T-helper 2 cell treated with Interferon-gamma antibody and Interleukin-4, amounts not matched to agents 100 ng/mL and 5 ng/mL, for 36 hours (primary cell): ENCODE measurements around the gene TMED1. TPM values are rescaled to one million over a fixed set of nuclear protein-coding genes. Genes with fewer than 3 reads are reported as not detected.
"Not testable (repeated sequence)": the region's sequence is repeated elsewhere in the genome, so short reads cannot be mapped to it uniquely, and the experiment has no call there.

Experiments used
- intact Hi-C: fragments of 100-400 bp; cut with micrococcal nuclease; formaldehyde crosslinking; loops from one replicate; pipeline ENCODE4 v1.15.1; 2023
- total RNA-seq: library from RNA; stranded (reverse); gene quantifications from 2 replicates; pipeline ENCODE4 v1.2.3, GENCODE V29; 2022

The TMED1 gene
- total RNA-seq, 1 donor from 2014 or later = 12.8 TPM

DNA sequence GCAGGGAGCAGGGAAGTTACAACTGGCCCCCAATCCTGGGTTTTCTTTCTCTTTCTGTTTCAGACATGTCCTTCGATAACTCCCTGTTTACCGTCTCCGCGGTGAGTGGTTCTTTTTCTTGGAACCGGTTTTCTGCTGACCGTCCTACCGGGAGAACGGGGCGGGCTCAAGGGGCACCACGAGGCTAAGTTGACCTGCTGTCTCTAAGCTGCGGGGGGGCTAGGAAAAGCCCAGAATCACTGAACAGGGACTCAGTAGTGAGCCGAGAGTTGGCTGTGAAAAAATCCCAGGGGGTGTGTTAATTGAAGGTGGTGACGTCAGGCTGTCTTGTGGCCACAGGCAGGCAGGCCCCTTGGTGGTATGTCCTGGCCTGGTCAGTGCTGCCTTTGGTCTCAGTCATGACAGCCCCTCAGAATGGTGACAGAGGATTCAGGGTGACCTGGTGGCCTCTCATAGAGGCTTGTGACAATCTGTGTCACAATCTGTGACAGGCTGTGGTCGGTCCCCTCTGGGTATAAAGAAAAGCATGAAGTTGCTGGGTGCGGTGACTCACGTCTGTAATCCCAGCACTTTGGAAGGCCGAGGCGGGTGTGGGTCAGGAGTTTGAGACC, 27.2 kb upstream of the TMED1 start:
- intact Hi-C loops = no loop called here

DNA sequence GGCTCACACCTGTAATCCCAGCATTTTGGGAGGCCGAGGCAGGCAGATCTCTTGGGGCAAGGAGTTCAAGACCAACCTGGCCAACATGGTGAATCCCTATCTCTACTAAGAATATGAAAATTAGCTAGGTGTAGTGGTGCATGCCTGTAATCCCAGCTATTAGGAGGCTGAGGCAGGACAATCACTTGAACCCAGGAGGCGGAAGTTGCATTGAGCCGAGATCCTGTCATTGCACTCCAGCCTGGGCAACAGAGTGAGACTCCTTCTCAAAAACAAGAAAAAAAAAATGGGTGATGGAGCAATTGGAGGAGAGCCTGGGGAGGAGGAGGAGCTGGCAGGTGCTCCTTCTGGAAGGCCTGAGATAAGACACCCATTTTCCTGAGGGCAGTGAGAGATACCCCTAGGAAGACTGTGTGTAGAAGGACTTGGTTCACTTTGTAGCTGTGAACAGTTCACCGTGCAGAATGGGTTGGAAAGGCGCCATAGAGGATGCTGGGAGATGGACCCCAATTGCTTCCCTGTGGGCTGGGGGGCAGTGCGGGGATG, 26.6 kb upstream of the TMED1 start:
- intact Hi-C loops = no loop called here

GRCh38 chr19:10861103-10861651, 25.2 kb upstream of the TMED1 start:
- intact Hi-C loops = no loop called here

- intact Hi-C loops = no loop called here
Observed at GRCh38 chr19:10858204-10858828, 22.3 kb upstream of the TMED1 start.

- intact Hi-C loops = not testable (repeated sequence)
Observed at GRCh38 chr19:10856899-10857298, 20.9 kb upstream of the TMED1 start.

DNA sequence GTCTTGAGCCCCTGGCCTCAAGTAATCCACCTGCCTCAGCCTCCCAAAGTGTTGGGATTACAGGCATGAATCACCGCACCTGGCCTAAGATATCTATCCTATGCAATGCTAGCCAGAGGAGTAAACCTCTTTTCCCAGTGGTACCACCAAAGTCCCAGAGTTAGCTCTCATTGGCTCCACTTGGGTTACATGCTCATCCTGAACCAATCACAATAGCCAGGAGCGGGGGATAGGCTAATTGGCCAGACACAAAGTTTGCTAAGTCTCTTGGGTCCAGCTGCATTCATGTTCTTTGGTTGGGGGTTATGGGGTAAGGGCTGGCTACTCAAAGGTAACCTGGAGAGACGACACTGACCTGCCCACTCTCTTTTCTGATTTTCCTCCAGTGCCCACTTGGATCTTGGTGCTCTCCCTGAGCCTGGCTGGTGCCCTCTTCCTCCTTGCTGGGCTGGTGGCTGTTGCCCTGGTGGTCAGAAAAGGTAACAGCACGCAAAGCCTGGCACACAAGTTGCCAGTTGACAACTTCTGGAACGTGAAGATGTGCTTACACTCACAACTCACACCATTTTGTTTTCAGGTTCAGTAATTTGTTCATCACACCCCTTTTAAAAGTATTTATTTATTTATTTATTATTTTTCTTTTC, 20.0 kb upstream of the TMED1 start:
- intact Hi-C loops = no loop called here

GRCh38 chr19:10854350-10855089, 18.5 kb upstream of the TMED1 start:
- intact Hi-C loops = no loop called here

GRCh38 chr19:10852941-10853340, 16.9 kb upstream of the TMED1 start:
- intact Hi-C loops = no loop called here

GRCh38 chr19:10852098-10852800, 16.2 kb upstream of the TMED1 start:
- intact Hi-C loops = no loop called here

DNA sequence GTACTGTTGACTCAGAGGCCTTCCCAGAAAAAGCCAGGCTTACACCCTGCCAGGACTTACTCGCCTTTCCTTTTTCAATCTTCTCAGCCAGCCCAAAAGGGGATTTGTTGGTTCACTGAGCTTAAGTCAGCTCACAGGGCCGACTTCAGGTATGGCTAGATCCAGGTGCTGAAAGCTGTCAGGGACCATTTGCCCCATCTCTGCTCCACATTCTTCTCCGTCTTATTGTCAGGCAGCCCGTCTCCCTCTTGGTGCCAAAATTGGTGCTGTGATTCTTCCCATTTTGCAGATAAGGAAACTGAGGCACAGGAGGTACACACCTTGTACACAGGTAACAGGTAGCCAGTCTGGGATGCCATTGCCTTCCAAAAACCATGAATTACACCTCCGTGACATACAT, 14.6 kb upstream of the TMED1 start:
- intact Hi-C loops = no loop called here

GRCh38 chr19:10848230-10848856, 12.3 kb upstream of the TMED1 start, which contains the start of gene C19orf38:
Gene C19orf38, plus strand, starts transcription at chr19:10848415. Its CDS starts 94 bp downstream, at chr19:10848509.
- intact Hi-C loops = no loop called here

DNA sequence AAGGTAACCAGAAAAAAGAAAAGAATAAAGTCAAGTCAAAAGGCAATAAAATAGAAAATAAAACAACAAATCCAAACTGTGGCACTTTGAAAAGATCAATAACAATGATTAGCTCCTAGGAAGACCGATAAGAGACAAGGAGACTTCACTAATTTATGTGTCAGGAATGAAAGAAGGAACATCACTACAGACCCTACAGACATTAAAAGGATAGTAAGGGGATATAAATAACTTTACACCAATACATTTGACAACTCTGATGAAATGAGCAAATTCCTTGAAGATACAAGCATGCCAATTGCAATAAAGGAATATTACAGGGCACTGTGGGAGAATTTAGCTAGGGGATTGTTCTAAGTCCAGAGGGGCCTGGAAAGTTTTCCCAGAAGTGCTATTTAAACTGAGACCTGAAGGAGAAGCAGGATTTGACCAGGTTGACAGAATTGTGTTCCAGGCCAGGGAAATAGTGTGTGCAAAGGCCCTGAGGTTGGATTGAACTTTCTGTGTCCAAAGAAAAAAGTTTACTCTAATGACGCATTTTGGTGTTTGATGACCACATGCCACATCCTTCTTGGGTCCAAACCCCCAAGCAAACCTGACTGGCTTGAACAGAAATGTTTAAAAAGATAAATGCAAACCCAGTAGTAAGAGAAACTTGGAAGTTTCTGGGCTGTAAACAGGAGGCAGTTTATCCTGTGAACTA, 10.6 kb upstream of the TMED1 start:
- intact Hi-C loops = no loop called here

GRCh38 chr19:10842788-10843187, 6.8 kb upstream of the TMED1 start:
- intact Hi-C loops = no loop called here

DNA sequence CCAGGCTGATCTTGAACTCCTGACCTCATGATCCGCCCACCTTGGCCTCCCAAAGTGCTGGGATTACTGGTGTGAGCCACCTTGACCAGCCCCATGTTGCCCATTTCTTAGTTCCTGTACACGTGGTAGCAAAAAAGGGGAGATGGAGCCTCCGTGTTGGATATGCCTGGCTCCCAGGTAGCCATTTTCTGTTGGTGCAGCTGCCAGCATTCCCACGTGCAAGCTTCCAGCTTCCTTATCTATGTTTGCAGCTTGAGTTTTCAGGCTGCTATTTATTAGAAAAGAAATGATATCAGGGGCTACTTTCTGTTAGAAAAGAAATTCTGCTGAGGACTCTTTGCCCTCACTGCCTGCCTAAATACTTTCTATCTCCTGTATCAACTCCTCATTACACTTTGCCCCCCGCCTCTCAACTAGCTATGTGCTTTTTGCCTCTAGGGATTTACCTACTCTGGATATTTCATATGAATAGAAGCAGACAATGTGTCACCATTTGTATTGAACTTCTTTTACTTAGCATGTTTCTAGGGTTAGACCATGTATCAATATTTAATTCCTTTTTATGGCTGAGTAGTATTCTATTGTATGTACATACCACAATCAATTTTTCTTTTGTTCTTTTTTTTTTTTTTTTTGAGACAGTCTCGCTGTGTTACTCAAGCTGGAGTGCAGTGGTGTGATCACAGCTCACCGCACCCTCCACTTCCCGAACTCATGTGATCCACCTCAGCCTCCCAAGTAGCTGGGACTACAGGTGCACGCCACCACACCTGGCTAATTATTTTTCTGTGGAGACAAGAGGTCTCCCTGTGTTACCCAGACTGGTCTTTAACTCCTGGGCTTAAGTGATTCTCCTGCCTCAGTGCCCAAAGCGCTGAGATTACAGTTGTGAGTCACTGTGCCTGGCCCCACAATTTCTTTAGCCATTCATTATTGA, 3.4 kb upstream of the TMED1 start:
- intact Hi-C loops = no loop called here

- intact Hi-C loops = no loop called here
Observed at GRCh38 chr19:10838377-10838776, 2.4 kb upstream of the TMED1 start.

DNA sequence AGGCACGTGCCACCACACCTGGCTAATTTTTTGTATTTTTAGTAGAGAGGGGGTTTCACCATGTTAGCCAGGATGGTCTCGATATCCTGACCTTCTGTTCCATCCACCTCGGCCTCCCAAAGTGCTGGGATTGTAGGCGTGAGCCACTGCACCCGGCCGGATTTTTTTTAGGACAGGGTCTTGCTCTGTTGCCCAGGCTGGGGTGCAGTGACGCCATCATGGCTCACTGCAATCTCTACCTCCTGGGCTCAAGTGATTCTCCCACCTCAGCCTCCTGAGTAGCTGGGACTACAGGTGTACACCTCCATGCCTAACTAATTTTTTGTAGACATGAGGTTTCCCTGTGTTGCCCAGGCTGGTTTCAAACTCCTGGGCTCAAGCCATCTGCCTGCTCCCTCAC, 1.6 kb upstream of the TMED1 start:
- intact Hi-C loops = not testable (repeated sequence)

DNA sequence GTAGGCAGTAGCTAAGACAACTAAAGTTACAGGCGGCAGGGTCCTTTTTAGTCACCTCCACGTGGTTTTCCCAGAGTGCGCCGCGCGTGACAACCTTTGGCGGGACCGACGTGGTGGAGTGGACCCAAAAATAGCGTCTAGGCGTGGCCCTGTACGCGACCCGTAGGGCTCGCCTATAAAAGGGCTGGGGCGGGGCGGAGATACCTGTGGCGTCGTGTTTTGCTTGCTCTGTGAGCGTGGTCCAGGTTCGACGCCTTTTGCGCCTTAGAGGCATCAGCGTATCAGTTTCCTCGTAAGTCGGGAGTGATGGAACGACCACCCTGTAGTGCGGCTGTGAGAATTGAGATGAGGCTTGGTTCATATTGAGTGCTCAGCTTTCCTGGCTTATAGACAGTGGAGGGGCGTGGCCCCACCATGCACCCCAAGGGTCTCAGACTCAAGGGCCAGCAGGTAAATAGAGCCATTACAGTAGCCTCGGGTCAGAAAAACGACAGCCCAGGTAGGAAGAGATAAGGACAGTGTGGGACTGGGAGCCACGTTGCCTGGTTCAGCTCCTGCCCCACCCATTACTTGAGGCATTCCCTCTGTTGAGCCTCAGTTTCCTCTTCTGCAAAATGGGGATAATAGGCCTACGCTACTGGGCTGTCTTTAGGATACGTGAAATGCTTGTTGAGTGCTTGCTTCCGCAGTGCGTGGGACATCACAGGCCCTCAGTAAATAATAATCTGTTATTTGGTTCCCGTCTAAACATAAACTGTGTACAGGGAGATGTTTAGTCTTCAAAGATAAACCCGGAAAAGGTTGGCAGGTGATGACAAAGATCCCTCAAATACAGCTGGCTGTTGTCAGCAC, 693 bp upstream of the TMED1 start:
- intact Hi-C loops = loop anchor here (1.0 kb wide), 4 partner anchors 35 to 182 kb away; partner anchors contain the start of genes CARM1 and ILF3
